Skeletal muscle cell (primary cell): ENCODE results near the gene ZNF780B.
A peak's percentile ranks its signal among the peaks of the same experiment; 100 is the strongest.
"Not testable (repeated sequence)": the region's sequence is repeated elsewhere in the genome, so short reads cannot be mapped to it uniquely, and the experiment has no call there.

Source experiments
- DNase-seq: peaks from one replicate; pipeline ENCODE4 v3.0.0-alpha.2; 2010; ENCODE audit warnings: low read depth
- H3K4me3 ChIP-seq: 2 replicates; pipeline ENCODE4 v1.5.1; 2011; ENCODE audit warnings: low read depth, mild to moderate bottlenecking, control low read depth, low read length, moderate library complexity

The ZNF780B gene

GRCh38 chr19:40053491-40053890, 2.5 kb downstream of the ZNF780B start:
- no peak overlapping the region for H3K4me3 ChIP-seq
- no peak for DNase-seq

DNA sequence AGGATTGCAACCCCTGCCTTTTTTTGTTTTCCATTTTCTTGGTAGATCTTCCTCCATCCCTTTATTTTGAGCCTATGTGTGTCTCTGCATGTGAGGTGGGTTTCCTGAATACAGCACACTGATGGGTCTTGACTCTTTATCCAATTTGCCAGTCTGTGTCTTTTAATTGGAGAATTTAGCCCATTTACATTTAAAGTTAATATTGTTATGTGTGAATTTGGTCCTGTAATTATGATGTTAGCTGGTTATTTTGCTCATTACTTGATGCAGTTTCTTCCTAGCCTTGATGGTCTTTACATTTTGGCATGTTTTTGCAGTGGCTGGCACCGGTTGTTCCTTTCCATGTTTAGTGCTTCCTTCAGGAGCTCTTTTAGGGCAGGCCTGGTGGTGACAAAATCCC, 14.3 kb downstream of the ZNF780B start:
- DNase-seq, H3K4me3 ChIP-seq: not testable (repeated sequence)

GRCh38 chr19:40038047-40038446, 18.0 kb downstream of the ZNF780B start:
- not testable (repeated sequence) for DNase-seq

DNA sequence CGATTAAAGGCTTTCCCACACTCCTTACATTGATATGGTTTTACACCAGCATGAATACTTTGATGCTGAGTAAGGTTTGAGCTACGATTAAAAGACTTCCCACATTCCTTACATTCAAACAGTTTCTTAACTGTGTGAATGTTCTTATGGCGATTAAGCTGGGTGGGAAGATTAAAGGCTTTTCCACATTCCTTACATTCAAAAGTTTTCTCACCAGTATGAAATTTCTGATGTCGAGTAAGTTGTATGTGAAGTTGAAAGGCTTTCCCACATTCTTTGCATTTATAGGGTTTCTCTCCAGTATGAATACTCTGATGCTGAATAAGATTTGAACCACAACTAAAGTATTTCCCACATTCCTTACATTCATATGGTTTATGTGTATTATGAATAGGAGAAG, 20.0 kb downstream of the ZNF780B start:
- no peak overlapping the region for H3K4me3 ChIP-seq
- no peak for DNase-seq

More at GRCh38 chr19:40038047-40038446, 18.0 kb downstream of the ZNF780B start:
- H3K4me3 ChIP-seq = not testable (repeated sequence)

DNA sequence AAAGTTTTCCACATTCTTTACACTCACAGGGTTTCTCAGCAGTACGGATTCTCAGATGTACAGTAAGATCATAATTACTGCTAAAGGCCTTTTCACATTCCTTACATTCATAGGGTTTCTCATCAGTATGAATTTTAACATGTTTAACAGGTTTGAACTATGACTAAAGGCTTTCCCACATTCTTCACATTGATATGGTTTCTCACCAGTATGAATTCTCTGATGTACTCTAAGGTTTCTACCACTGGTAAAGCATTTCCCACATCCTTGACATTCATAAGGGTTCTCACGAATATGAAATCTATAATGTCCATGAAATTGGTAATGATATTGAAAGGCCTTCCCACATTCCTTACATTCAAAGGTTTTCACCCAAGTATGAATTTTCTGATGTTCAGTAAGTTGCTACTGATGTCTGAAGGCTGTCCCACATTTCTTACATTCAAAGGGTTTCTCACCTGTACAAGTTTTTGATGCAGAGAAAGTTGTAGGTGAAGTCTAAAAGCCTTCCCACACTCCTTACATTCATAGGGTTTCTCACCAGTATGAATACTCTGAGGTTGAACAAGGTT, 22.0 kb downstream of the ZNF780B start:
- H3K4me3 ChIP-seq = no peak overlapping the region
- DNase-seq = no peak

DNA sequence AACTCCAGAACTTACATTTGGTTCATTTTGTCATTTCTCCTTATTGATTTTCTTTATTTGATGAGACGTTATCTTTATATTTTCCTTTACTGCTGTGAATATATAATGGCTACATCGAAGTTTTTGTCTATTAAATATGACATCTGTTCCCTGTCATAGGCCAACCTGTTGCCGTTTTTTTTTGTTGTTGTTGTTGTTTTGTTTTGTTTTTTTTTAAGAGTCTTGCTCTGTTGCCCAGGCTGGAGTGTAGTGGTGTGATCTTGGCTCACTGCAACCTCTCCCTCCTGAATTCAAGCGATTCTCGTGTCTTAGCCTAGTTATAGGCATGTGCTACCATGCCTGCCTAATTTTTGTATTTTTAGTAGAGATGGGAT, 29.4 kb downstream of the ZNF780B start:
- no peak overlapping the region for H3K4me3 ChIP-seq
- no peak for DNase-seq

DNA sequence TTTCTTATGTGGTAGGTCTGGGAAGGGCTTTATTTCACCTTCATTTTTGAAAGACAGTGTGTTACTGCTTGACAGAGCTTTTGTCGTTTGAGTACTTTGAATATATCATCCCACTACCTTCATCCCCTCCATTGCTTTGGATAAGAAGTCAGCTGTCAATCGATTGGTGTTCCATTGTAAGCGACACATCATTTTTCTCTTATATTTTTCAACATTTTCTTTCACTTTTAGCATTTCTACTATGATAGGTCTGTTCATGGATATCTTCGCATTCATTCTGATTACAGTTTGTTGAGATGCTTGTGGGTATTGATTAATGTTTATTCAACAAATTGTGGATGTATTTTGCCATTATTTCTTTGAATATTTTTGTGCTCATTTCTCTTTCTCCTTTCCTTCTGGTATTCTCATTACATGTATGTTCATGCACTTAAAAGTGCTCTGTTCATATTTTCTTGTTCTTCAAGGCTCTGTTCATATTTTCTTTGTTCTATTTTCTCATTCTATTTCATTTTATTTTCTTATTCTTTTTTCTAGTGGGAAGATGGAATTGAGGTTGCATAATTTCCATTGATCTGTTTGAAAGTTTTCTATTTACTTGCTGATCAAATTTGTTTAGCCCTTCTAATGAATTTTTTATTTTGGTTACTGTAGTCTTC, 30.0 kb downstream of the ZNF780B start:
- no peak for DNase-seq
- no peak overlapping the region for H3K4me3 ChIP-seq

- no peak overlapping the region for H3K4me3 ChIP-seq
Observed at GRCh38 chr19:40023969-40024368, 32.1 kb downstream of the ZNF780B start.

GRCh38 chr19:40013991-40014390, 42.0 kb downstream of the ZNF780B start:
- DNase-seq = no peak
- H3K4me3 ChIP-seq = no peak overlapping the region

More at GRCh38 chr19:40023969-40024368, 32.1 kb downstream of the ZNF780B start:
- DNase-seq = no peak

DNA sequence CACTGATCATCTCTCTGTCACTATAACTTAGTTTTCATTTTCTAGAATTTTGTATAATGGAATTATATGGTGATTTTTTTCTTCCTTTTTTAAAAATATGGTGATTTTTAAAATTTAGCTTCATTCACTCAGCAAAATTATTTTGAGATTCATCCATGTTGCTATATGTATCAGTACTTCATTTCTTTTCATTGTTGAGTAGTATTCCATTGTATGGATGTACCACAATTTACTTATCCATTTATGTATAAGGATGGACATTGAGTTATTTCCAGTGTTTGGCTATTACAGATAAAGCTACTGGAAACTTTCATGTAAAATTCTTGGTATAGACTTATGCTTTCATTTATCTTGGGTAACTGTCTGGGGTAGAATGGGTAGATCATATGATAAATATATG, 46.4 kb downstream of the ZNF780B start:
- no peak overlapping the region for H3K4me3 ChIP-seq
- no peak for DNase-seq

GRCh38 chr19:40006273-40006691, 49.7 kb downstream of the ZNF780B start:
- H3K4me3 ChIP-seq = no peak overlapping the region
- peak; percentile 45 for DNase-seq

- no peak overlapping the region for H3K4me3 ChIP-seq
- no peak for DNase-seq
Observed at GRCh38 chr19:40005691-40006272, 50.2 kb downstream of the ZNF780B start.

DNA sequence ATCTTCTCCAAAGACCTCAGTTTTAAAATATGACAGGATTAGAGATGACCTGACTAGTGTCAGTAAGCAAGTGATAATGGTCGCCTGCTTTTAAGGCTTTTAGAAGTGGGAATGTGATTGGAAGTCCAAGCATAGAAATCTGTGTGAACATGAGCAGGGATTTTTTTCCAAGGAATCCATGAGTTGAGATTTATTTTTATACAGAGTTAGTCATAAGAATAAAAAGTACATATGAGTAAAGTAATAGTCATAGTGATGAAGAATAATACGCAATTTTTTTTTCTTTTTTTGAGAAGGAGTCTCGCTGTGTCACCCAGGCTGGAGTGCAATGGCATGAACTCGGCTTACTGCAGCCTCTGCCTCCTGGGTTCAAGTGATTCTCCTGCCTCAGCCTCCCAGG, 57.5 kb downstream of the ZNF780B start:
- DNase-seq = no peak
- no peak overlapping the region for H3K4me3 ChIP-seq

GRCh38 chr19:39997638-39998216, 58.3 kb downstream of the ZNF780B start:
- no peak for DNase-seq
- peak overlapping the region; percentile 80 for H3K4me3 ChIP-seq

DNA sequence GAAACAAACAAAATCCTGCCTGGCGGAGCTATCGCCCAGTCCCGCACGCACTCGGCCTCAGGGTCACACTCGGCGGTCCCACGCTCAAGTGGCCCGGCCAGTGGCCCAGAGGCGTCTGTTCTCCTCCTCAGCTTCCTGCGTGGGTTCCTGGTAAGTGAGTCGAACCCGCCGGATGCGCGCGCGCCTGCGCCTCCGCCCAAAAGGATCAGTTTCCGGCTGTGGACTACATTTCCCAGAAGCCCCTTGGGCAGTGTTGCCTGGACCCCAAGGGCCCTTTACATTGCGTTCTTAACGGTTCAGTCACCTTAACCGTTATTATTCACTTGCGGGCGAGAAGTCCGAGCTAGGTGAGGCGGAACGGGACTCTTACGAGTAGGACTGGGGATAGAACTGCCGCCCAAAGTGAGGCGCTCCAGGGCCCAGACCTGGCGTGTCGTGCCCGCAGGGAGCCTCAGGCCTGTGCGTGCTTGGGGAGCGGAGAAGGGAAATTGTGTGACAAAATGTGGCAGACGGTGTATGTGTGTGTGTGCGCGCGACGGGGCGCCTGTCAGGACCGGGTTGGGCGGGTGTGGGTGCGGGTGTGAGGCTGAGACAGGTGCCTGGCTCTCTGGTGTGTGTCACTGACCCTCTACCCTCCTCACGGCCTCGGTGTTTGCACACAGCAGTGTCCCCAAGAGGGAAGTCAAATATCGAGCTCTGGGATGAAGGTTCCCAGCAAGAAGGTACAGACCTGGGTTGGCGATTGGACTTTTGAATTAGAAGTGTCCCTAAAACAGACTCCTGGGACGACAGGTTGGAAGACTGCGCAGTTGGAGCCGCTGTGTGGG, 59.0 kb downstream of the ZNF780B start, which contains the start of gene ZNF546:
Gene ZNF546, plus strand, starts transcription at position 250 of the 827 bp plus-strand sequence. CDS start 1,267 bp downstream, outside the sequence.
- DNase-seq = peak; percentile 66

GRCh38 chr19:39996218-39996810, 59.7 kb downstream of the ZNF780B start:
- DNase-seq = no peak
- H3K4me3 ChIP-seq = peak overlapping the region; percentile 80

More for the DNA sequence above, 59.0 kb downstream of the ZNF780B start, which contains the start of gene ZNF546:
- peak within 1 kb of the TSS; percentile 80 for H3K4me3 ChIP-seq

GRCh38 chr19:39995794-39996193, 60.2 kb downstream of the ZNF780B start:
- H3K4me3 ChIP-seq = peak overlapping the region; percentile 80

GRCh38 chr19:39994361-39994760, 61.7 kb downstream of the ZNF780B start:
- H3K4me3 ChIP-seq = no peak overlapping the region
- DNase-seq = no peak

More at GRCh38 chr19:39995794-39996193, 60.2 kb downstream of the ZNF780B start:
- DNase-seq = no peak

GRCh38 chr19:39993605-39994004, 62.4 kb downstream of the ZNF780B start:
- no peak overlapping the region for H3K4me3 ChIP-seq
- no peak for DNase-seq
